Activated CD8-positive, alpha-beta memory T cell treated with anti-CD3 and anti-CD28 coated beads, Interleukin-2, amount 10 ng/mL, durations not matched to agents 7 days and 5 days (primary cell): Measurements from ENCODE around the gene HPX. TPM values are rescaled to one million over a fixed set of nuclear protein-coding genes. Genes with fewer than 3 reads are reported as not detected.

Source experiments
- ATAC-seq: fragments of 150-1000 bp; cut with Tn5 transposase; one replicate; pipeline ENCODE4 v1.10.0; 2021; ENCODE audit warnings: moderate library complexity
- CTCF ChIA-PET: fragments of 350-600 bp; sonication (Branson Sonifier 250); formaldehyde crosslinking; loops from one replicate; lab custom pipeline; 2021; ENCODE audit warnings: antibody characterized with exemption; lab: Charles Lee
- DNase-seq: peaks from one replicate; pipeline ENCODE4 v3.0.0-alpha.2; 2020
- H3K27ac Mint-ChIP-seq: one replicate; pipeline ENCODE4 v1.8.0; 2021; ENCODE audit warnings: mild to moderate bottlenecking, mixed read lengths
- H3K27me3 Mint-ChIP-seq: one replicate; pipeline ENCODE4 v1.8.0; 2021; ENCODE audit warnings: mixed read lengths
- H3K36me3 Mint-ChIP-seq: one replicate; pipeline ENCODE4 v1.8.0; 2021; ENCODE audit warnings: mild to moderate bottlenecking, mixed read lengths
- H3K4me1 Mint-ChIP-seq: one replicate; pipeline ENCODE4 v1.8.0; 2021; ENCODE audit warnings: mixed read lengths
- H3K4me3 Mint-ChIP-seq: one replicate; pipeline ENCODE4 v1.8.0; 2021; ENCODE audit warnings: mild to moderate bottlenecking, moderate library complexity, mixed read lengths
- H3K9me3 Mint-ChIP-seq: one replicate; pipeline ENCODE4 v1.8.0; 2022; ENCODE audit warnings: low read depth, mixed read lengths
- total RNA-seq, 2 experiments: library from RNA; stranded (reverse); gene quantifications; one replicate each; pipeline ENCODE4 v1.2.3, GENCODE V29; 2021

The HPX gene, protein sequence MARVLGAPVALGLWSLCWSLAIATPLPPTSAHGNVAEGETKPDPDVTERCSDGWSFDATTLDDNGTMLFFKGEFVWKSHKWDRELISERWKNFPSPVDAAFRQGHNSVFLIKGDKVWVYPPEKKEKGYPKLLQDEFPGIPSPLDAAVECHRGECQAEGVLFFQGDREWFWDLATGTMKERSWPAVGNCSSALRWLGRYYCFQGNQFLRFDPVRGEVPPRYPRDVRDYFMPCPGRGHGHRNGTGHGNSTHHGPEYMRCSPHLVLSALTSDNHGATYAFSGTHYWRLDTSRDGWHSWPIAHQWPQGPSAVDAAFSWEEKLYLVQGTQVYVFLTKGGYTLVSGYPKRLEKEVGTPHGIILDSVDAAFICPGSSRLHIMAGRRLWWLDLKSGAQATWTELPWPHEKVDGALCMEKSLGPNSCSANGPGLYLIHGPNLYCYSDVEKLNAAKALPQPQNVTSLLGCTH
- under 1 TPM in 1 of 2 experiments, not detected in 1; 0.76 TPM for total RNA-seq

DNA sequence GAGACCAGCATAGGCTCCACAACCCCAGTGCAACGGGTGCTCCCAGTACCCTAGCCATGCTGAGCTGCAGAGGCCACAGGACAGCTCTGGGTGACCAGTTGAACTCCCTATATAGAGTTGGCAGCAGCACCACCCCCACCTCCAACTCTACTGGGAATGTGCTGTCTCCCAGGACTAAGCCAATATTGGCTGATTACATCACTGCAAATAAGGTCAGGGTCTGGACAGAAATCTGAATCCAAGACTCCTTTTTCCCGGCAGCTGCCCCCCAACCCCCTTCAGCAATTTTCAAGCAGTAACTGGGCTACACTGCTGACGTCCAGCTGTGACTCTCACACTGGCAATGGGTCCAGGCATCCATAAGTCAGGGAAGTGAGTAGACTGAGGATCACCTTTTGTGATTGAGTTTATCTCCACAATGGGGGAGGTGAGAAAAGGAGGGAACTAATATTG is at the start of gene HPX:
Gene HPX, minus strand, starts transcription at position 82 of the 453 bp plus-strand sequence. Its CDS starts 24 bp downstream, at position 58.
- no peak for DNase-seq
- Mint-ChIP-seq H3K4me3 (no peak within 1 kb of the TSS), H3K36me3 (no peaks in the 10 kb centered on the region), H3K9me3 (no peaks in the 10 kb centered on the region), H3K27me3 (no peaks in the 10 kb centered on the region), H3K27ac (no peak within 1 kb of the TSS), H3K4me1 (peaks cover under 1% of the 10 kb centered on the region)
- ATAC-seq, result no peak
- CTCF ChIA-PET, result interaction anchor here (0.9 to 15.2 kb wide), 8 partner anchors 10 to 78 kb away, joined by 3 to 571 read pairs (median 6); partner anchors contain the start of genes APBB1 and SMPD1

GRCh38 chr11:6489306-6489705 is 48.5 kb upstream of the HPX start:
- no peak for ATAC-seq
- DNase-seq, result no peak
- H3K9me3 Mint-ChIP-seq, result no peaks in the 10 kb centered on the region
- no peaks in the 10 kb centered on the region for H3K4me1 Mint-ChIP-seq
- H3K36me3 Mint-ChIP-seq, result peaks cover 15% of the 10 kb centered on the region
- CTCF ChIA-PET, result interaction anchor here (1.3 to 3.0 kb wide), 2 partner anchors 12 to 110 kb away, joined by 4 to 12 read pairs; no protein-coding TSS in a partner anchor
- H3K27ac Mint-ChIP-seq, result no peak overlapping the region
- H3K4me3 Mint-ChIP-seq, result no peak overlapping the region
- H3K27me3 Mint-ChIP-seq, result no peaks in the 10 kb centered on the region

GRCh38 chr11:6488821-6489220 is 48.0 kb upstream of the HPX start:
- H3K4me1 Mint-ChIP-seq, result no peaks in the 10 kb centered on the region
- H3K27me3 Mint-ChIP-seq, result no peaks in the 10 kb centered on the region
- H3K9me3 Mint-ChIP-seq, result no peaks in the 10 kb centered on the region
- DNase-seq (no peak), ATAC-seq (no peak)
- peak overlapping the region; percentile 4 for H3K27ac Mint-ChIP-seq
- CTCF ChIA-PET, result interaction anchor here (3.0 kb wide), 1 partner anchor 110 kb away, joined by 12 read pairs; no protein-coding TSS in a partner anchor
- H3K36me3 Mint-ChIP-seq, result peaks cover 15% of the 10 kb centered on the region
- no peak overlapping the region for H3K4me3 Mint-ChIP-seq

DNA sequence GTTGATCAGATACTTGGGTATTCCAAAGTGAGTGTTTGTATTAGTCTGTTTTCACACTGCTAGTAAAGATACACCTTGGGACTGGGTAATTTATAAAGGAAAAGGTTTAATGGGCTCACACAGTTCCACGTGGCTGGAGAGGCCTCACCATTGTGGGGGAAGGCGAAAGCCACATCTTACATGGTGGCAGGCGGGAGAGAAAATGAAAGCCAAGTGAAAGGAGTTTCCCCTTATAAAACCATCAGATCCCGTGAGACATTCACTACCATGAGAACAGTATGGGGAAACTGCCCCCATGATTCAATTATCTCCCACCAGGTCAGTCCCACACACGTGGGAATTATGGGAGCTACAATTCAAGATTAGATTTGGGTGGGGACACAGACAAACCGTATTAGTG is 47.6 kb upstream of the HPX start:
- H3K27ac Mint-ChIP-seq, result no peak overlapping the region
- CTCF ChIA-PET, result interaction anchor here (3.0 kb wide), 1 partner anchor 109 kb away, joined by 12 read pairs; no protein-coding TSS in a partner anchor
- no peak overlapping the region for H3K4me3 Mint-ChIP-seq
- no peaks in the 10 kb centered on the region for H3K9me3 Mint-ChIP-seq
- H3K4me1 Mint-ChIP-seq, result peaks cover 3% of the 10 kb centered on the region
- no peaks in the 10 kb centered on the region for H3K27me3 Mint-ChIP-seq
- DNase-seq, result no peak
- ATAC-seq, result no peak
- peaks cover 17% of the 10 kb centered on the region for H3K36me3 Mint-ChIP-seq

DNA sequence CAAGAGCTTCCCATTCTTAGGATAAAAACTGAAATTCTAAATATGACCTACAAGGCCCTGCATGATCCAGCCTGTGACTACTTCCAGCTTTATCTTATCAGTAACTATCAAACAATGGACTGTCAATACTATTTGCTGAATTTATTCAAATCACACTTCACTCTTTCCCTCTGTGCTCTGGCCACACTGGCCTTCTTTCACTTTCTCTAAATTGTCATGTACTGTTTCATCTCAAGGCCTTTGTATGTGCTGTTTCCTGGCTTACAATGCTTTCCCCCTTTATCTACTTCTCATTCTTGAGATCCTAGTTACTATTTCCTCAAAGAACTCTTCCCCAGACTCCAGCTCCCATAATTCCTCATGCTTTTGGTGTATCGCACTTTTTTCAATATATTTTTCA is 46.2 kb upstream of the HPX start:
- no peak overlapping the region for H3K4me3 Mint-ChIP-seq
- H3K27ac Mint-ChIP-seq, result no peak overlapping the region
- H3K4me1 Mint-ChIP-seq, result peaks cover 17% of the 10 kb centered on the region
- peaks cover 25% of the 10 kb centered on the region for H3K36me3 Mint-ChIP-seq
- CTCF ChIA-PET, result interaction anchor here (1.2 to 1.8 kb wide), 4 partner anchors 12 to 108 kb away, joined by 3 to 8 read pairs (median 6); no protein-coding TSS in a partner anchor
- H3K27me3 Mint-ChIP-seq, result no peaks in the 10 kb centered on the region
- no peaks in the 10 kb centered on the region for H3K9me3 Mint-ChIP-seq
- DNase-seq (no peak), ATAC-seq (no peak)

DNA sequence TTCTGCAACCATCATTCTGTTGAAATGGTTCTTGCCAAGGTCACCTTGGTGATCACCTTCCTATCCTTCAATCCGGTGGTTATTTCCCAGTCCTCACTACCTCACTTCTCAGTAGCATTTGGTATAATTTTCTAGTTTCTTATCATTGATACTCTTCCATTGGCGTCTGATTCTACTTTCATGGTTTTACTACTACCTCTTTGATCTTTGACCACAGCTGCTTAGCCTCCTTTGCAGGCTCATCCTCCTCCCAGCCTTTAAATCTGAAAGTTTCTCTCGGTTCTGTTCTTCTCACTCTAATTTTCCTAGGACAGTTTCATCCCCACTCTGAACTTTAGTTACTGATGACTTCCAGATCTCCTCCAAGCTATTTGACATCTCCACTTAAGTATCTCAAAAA is 45.5 kb upstream of the HPX start:
- no peaks in the 10 kb centered on the region for H3K9me3 Mint-ChIP-seq
- H3K4me3 Mint-ChIP-seq, result no peak overlapping the region
- CTCF ChIA-PET, result interaction anchor here (1.4 to 1.8 kb wide), 3 partner anchors 12 to 107 kb away, joined by 5 to 8 read pairs (median 6); no protein-coding TSS in a partner anchor
- H3K36me3 Mint-ChIP-seq, result peaks cover 27% of the 10 kb centered on the region
- ATAC-seq, result no peak
- DNase-seq, result no peak
- H3K4me1 Mint-ChIP-seq, result peaks cover 17% of the 10 kb centered on the region
- H3K27ac Mint-ChIP-seq, result no peak overlapping the region
- H3K27me3 Mint-ChIP-seq, result no peaks in the 10 kb centered on the region

DNA sequence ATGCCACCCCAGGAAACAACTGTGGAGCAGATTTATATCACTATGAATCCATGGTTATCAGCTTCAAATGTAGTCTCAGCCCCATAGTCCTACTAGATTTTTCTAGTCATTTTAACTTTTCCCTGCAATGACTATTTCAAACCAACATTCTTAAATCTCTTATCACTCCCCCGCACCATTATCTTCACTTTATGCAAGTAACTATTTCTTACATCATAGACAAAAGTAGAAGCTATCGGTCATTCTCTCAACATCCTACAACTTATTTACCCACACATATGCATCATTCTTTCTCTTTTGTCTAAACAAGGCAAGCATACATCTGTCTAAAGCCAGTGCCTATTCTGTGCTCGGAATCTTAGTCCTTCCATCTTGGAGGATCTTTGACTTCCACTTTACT is 44.9 kb upstream of the HPX start:
- no peak for ATAC-seq
- no peak overlapping the region for H3K27ac Mint-ChIP-seq
- CTCF ChIA-PET, result interaction anchor here (1.4 to 1.8 kb wide), 3 partner anchors 13 to 106 kb away, joined by 5 to 8 read pairs (median 6); no protein-coding TSS in a partner anchor

GRCh38 chr11:6483015-6483414 is 42.2 kb upstream of the HPX start:
- Mint-ChIP-seq H3K36me3 (peaks cover 23% of the 10 kb centered on the region), H3K4me3 (peak overlapping the region; percentile 86), H3K4me1 (peaks cover 32% of the 10 kb centered on the region), H3K27ac (peak overlapping the region; percentile 20), H3K9me3 (no peaks in the 10 kb centered on the region), H3K27me3 (no peaks in the 10 kb centered on the region)
- CTCF ChIA-PET, result interaction anchor here (0.8 to 3.7 kb wide), 6 partner anchors 23 to 122 kb away, joined by 3 to 39 read pairs (median 7); no protein-coding TSS in a partner anchor
- DNase-seq (no peak), ATAC-seq (no peak)

More for the DNA sequence above, 44.9 kb upstream of the HPX start:
- Mint-ChIP-seq H3K9me3 (no peaks in the 10 kb centered on the region), H3K36me3 (peaks cover 26% of the 10 kb centered on the region), H3K27me3 (no peaks in the 10 kb centered on the region), H3K4me1 (peaks cover 19% of the 10 kb centered on the region), H3K4me3 (no peak overlapping the region)
- no peak for DNase-seq

- Mint-ChIP-seq H3K4me3 (peak overlapping the region; percentile 86), H3K36me3 (peaks cover 21% of the 10 kb centered on the region), H3K4me1 (peaks cover 32% of the 10 kb centered on the region), H3K27ac (peak overlapping the region; percentile 95), H3K27me3 (no peaks in the 10 kb centered on the region), H3K9me3 (no peaks in the 10 kb centered on the region)
- DNase-seq (no peak), ATAC-seq (no peak)
- CTCF ChIA-PET, result interaction anchor here (0.8 to 3.7 kb wide), 10 partner anchors 22 to 122 kb away, joined by 3 to 39 read pairs (median 6); partner anchors contain the start of genes APBB1 and SMPD1
These were observed 41.7 kb upstream of the HPX start for GRCh38 chr11:6482441-6482840.

DNA sequence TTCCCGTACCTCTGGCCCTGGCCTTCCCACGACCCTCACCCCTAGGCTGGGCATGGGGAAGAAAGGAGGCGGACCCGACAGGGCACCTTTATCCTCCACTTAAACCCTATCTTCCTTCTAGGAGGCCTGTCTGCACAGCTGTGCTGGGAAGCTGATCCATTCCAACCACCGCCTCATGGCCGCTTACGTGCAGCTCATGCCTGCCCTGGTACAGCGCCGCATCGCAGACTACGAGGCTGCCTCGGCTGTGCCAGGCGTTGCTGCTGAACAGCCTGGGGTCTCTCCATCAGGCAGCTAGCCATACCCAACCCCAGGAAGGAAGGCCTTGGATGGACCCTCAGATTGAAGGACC is 41.1 kb upstream of the HPX start:
- no peak for DNase-seq
- H3K4me1 Mint-ChIP-seq, result peaks cover 32% of the 10 kb centered on the region
- H3K36me3 Mint-ChIP-seq, result peaks cover 21% of the 10 kb centered on the region
- H3K27me3 Mint-ChIP-seq, result no peaks in the 10 kb centered on the region
- no peaks in the 10 kb centered on the region for H3K9me3 Mint-ChIP-seq
- ATAC-seq, result peak; percentile 2
- CTCF ChIA-PET, result interaction anchor here (0.9 to 3.7 kb wide), 12 partner anchors 12 to 201 kb away, joined by 3 to 39 read pairs (median 6); partner anchors contain the start of genes APBB1, MRPL17 and SMPD1
- H3K27ac Mint-ChIP-seq, result peak overlapping the region; percentile 95
- peak overlapping the region; percentile 86 for H3K4me3 Mint-ChIP-seq

- Mint-ChIP-seq H3K4me1 (peaks cover 32% of the 10 kb centered on the region), H3K27ac (peak within 1 kb of the TSS; percentile 95), H3K9me3 (no peaks in the 10 kb centered on the region), H3K36me3 (peaks cover 23% of the 10 kb centered on the region), H3K4me3 (peak within 1 kb of the TSS; percentile 86), H3K27me3 (no peaks in the 10 kb centered on the region)
- CTCF ChIA-PET, result interaction anchor here (0.9 to 3.7 kb wide), 14 partner anchors 12 to 202 kb away, joined by 3 to 39 read pairs (median 5); partner anchors contain the start of genes APBB1, MRPL17, SMPD1 and TAF10
- DNase-seq (peak; percentile 99), ATAC-seq (peak; percentile 98)
These were observed 40.5 kb upstream of the HPX start, which contains the start of the genes ARFIP2 and TIMM10B for GRCh38 chr11:6481012-6481923. Gene ARFIP2, minus strand, starts transcription at chr11:6481331. Its CDS starts 910 bp downstream, at chr11:6480421. Gene TIMM10B, plus strand, starts transcription at chr11:6481501. Its CDS starts 16 bp downstream, at chr11:6481517.

GRCh38 chr11:6480299-6480914 is 39.6 kb upstream of the HPX start:
- Mint-ChIP-seq H3K27me3 (no peaks in the 10 kb centered on the region), H3K4me1 (peaks cover 32% of the 10 kb centered on the region), H3K36me3 (peaks cover 23% of the 10 kb centered on the region), H3K9me3 (no peaks in the 10 kb centered on the region), H3K27ac (peak overlapping the region; percentile 95), H3K4me3 (peak overlapping the region; percentile 86)
- CTCF ChIA-PET, result interaction anchor here (0.9 to 3.7 kb wide), 2 partner anchors 37 to 101 kb away, joined by 3 to 39 read pairs; no protein-coding TSS in a partner anchor
- ATAC-seq (no peak), DNase-seq (no peak)
